Measurements from ENCODE around the gene FOXJ3.

- TF ChIP-seq, protein P1, sequence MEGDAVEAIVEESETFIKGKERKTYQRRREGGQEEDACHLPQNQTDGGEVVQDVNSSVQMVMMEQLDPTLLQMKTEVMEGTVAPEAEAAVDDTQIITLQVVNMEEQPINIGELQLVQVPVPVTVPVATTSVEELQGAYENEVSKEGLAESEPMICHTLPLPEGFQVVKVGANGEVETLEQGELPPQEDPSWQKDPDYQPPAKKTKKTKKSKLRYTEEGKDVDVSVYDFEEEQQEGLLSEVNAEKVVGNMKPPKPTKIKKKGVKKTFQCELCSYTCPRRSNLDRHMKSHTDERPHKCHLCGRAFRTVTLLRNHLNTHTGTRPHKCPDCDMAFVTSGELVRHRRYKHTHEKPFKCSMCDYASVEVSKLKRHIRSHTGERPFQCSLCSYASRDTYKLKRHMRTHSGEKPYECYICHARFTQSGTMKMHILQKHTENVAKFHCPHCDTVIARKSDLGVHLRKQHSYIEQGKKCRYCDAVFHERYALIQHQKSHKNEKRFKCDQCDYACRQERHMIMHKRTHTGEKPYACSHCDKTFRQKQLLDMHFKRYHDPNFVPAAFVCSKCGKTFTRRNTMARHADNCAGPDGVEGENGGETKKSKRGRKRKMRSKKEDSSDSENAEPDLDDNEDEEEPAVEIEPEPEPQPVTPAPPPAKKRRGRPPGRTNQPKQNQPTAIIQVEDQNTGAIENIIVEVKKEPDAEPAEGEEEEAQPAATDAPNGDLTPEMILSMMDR (tag by site-specific recombination; IDR thresholded peaks at IDR 0.05) = no peak
- no peak for TF ChIP-seq ZFP41 (tag by site-specific recombination; IDR thresholded peaks at IDR 0.05; ENCODE audit: borderline replicate concordance)
- TF ChIP-seq, protein P2, sequence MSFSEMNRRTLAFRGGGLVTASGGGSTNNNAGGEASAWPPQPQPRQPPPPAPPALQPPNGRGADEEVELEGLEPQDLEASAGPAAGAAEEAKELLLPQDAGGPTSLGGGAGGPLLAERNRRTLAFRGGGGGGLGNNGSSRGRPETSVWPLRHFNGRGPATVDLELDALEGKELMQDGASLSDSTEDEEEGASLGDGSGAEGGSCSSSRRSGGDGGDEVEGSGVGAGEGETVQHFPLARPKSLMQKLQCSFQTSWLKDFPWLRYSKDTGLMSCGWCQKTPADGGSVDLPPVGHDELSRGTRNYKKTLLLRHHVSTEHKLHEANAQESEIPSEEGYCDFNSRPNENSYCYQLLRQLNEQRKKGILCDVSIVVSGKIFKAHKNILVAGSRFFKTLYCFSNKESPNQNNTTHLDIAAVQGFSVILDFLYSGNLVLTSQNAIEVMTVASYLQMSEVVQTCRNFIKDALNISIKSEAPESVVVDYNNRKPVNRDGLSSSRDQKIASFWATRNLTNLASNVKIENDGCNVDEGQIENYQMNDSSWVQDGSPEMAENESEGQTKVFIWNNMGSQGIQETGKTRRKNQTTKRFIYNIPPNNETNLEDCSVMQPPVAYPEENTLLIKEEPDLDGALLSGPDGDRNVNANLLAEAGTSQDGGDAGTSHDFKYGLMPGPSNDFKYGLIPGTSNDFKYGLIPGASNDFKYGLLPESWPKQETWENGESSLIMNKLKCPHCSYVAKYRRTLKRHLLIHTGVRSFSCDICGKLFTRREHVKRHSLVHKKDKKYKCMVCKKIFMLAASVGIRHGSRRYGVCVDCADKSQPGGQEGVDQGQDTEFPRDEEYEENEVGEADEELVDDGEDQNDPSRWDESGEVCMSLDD (tag by site-specific recombination; IDR thresholded peaks at IDR 0.05) = no peak
- no peak for TF ChIP-seq BCL11A (tag by site-specific recombination; IDR thresholded peaks at IDR 0.05; ENCODE audit: low read depth)
- TF ChIP-seq ZNF658 (tag by site-specific recombination; IDR thresholded peaks at IDR 0.05) = no peak
- no peak for TF ChIP-seq MYNN (tag by site-specific recombination; IDR thresholded peaks at IDR 0.05; ENCODE audit: borderline replicate concordance)
- no peak for TF ChIP-seq ZBTB1 (tag by site-specific recombination; IDR thresholded peaks at IDR 0.05)
- no peak for TF ChIP-seq HOXA7 (CRISPR knock-in tag; IDR thresholded peaks at IDR 0.05; ENCODE audit: borderline replicate concordance)
- TF ChIP-seq, protein P3, sequence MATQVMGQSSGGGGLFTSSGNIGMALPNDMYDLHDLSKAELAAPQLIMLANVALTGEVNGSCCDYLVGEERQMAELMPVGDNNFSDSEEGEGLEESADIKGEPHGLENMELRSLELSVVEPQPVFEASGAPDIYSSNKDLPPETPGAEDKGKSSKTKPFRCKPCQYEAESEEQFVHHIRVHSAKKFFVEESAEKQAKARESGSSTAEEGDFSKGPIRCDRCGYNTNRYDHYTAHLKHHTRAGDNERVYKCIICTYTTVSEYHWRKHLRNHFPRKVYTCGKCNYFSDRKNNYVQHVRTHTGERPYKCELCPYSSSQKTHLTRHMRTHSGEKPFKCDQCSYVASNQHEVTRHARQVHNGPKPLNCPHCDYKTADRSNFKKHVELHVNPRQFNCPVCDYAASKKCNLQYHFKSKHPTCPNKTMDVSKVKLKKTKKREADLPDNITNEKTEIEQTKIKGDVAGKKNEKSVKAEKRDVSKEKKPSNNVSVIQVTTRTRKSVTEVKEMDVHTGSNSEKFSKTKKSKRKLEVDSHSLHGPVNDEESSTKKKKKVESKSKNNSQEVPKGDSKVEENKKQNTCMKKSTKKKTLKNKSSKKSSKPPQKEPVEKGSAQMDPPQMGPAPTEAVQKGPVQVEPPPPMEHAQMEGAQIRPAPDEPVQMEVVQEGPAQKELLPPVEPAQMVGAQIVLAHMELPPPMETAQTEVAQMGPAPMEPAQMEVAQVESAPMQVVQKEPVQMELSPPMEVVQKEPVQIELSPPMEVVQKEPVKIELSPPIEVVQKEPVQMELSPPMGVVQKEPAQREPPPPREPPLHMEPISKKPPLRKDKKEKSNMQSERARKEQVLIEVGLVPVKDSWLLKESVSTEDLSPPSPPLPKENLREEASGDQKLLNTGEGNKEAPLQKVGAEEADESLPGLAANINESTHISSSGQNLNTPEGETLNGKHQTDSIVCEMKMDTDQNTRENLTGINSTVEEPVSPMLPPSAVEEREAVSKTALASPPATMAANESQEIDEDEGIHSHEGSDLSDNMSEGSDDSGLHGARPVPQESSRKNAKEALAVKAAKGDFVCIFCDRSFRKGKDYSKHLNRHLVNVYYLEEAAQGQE (tag by site-specific recombination; IDR thresholded peaks at IDR 0.05) = no peak
- TF ChIP-seq KLF7 (tag by site-specific recombination; IDR thresholded peaks at IDR 0.05; ENCODE audit: borderline replicate concordance) = no peak
- TF ChIP-seq FEZF1 (tag by site-specific recombination; IDR thresholded peaks at IDR 0.05) = no peak
Observed at GRCh38 chr1:42288311-42288985, 46.6 kb downstream of the FOXJ3 start.

Data from HEK293 (cell line).